RWPE1 (cell line): Measurements from ENCODE around the gene RSPH3.

Experiments used
- CTCF ChIA-PET: fragments of 350-600 bp; sonication (Branson Sonifier 250); formaldehyde crosslinking; extraction: SDS; loops from one replicate; lab custom pipeline; 2021; lab: Yijun Ruan, JAX
- POLR2A ChIA-PET: fragments of 400-600 bp; formaldehyde crosslinking; extraction: SDS; loops from one replicate; lab custom pipeline; 2020; ENCODE audit warnings: antibody characterized with exemption; ENCODE audit not compliant: low non-redundant PET; lab: Yijun Ruan, JAX
- DNase-seq: peaks from one replicate; pipeline ENCODE4 v3.0.0; 2012; ENCODE audit warnings: low spot score
- H3K27ac ChIP-seq: fragments of 450-650 bp; 2 replicates; pipeline ENCODE4 v1.5.1; 2017
- CTCF ChIP-seq: fragments of 450-650 bp; conservative IDR thresholded peaks from 2 replicates; pipeline ENCODE4 v1.5.1; 2017; ENCODE audit warnings: low read depth, mild to moderate bottlenecking

RSPH3 gene

GRCh38 chr6:158923805-158924498, 76.0 kb downstream of the RSPH3 start:
- POLR2A ChIA-PET, result no interaction called here
- H3K27ac ChIP-seq, result no peak overlapping the region
- DNase-seq, result no peak
- no peak for TF ChIP-seq CTCF
- CTCF ChIA-PET, result no interaction called here
